B cell (primary cell): ENCODE data around the gene PREX1. TPM values are rescaled to one million over a fixed set of nuclear protein-coding genes. Genes with fewer than 3 reads are reported as not detected.

Experiments used
- ATAC-seq: fragments of 200-7000 bp; cut with Tn5 transposase; one replicate; pipeline ENCODE4 v1.10.0; 2021; ENCODE audit warnings: low read depth, mild to moderate bottlenecking, moderate number of reproducible peaks, moderate library complexity
- CTCF ChIA-PET: fragments of 350-600 bp; sonication (Branson Sonifier 250); formaldehyde crosslinking; loops from one replicate; lab custom pipeline; 2021; ENCODE audit warnings: antibody characterized with exemption, inconsistent platforms; lab: Charles Lee
- POLR2A ChIA-PET: fragments of 350-600 bp; sonication (Branson Sonifier 250); formaldehyde crosslinking; loops from one replicate; lab custom pipeline; 2021; ENCODE audit warnings: antibody characterized with exemption; lab: Charles Lee
- DNase-seq: peaks from one replicate; pipeline ENCODE4 v3.0.0; 2013
- H2AFZ ChIP-seq: 2 replicates; pipeline ENCODE4 v1.6.1; 2012; ENCODE audit warnings: mild to moderate bottlenecking, low read depth, low read length; ENCODE audit not compliant: insufficient read depth, poor library complexity, severe bottlenecking
- H3K27ac ChIP-seq, 2 donors: 1 replicate in 1 of 2; 2 replicates in 1 of 2; pipeline ENCODE4 v1.5.1; 2012 to 2013; ENCODE audit warnings: low read length in 2 of 2, mild to moderate bottlenecking in 2 of 2, moderate library complexity in 1 of 2
- H3K27me3 ChIP-seq, 4 experiments: fragments of 200-600 bp in 1 of 4; sonication (generic) in 1 of 4; replicated peaks in 1 of 4; 1 replicate in 2 of 4; 2 replicates in 2 of 4; pipeline versions ENCODE4 v1.6.1 to v1.7.0; 2013 to 2016; ENCODE audit warnings: low read length in 3 of 4, mild to moderate bottlenecking in 2 of 4, mixed read lengths in 1 of 4, moderate library complexity in 1 of 4; ENCODE audit not compliant: insufficient read depth in 4 of 4, control insufficient read depth in 3 of 4; ENCODE audit errors: control extremely low read depth in 1 of 4
- H3K36me3 ChIP-seq, 2 experiments: replicated peaks in 1 of 2; 1 replicate in 1 of 2; 2 replicates in 1 of 2; pipeline versions ENCODE4 v1.6.1 to v1.7.1; 2013; ENCODE audit warnings: low read length in 1 of 2; ENCODE audit not compliant: insufficient read depth in 2 of 2, control insufficient read depth in 1 of 2; ENCODE audit errors: control extremely low read depth in 1 of 2, extremely low read depth in 1 of 2
- H3K4me1 ChIP-seq, 2 donors: fragments of 200-600 bp in 1 of 2; sonication (generic) in 1 of 2; 1 replicate in 1 of 2; 2 replicates in 1 of 2; pipeline versions ENCODE4 v1.5.1 to v1.6.1; 2013 to 2017; ENCODE audit warnings: low read length in 2 of 2; ENCODE audit not compliant: control insufficient read depth in 2 of 2, insufficient read depth in 2 of 2
- H3K4me2 ChIP-seq: replicated peaks from 2 replicates; pipeline ENCODE3; 2012; ENCODE audit warnings: mild to moderate bottlenecking, low read depth, low read length; ENCODE audit not compliant: poor library complexity, severe bottlenecking
- H3K4me3 ChIP-seq, 5 experiments: fragments of 200-600 bp in 1 of 5; sonication (generic) in 1 of 5; 1 replicate in 3 of 5; 2 replicates in 2 of 5; pipeline versions ENCODE4 v1.5.1 to v1.7.0; 2011 to 2016; ENCODE audit warnings: low read length in 4 of 5, mild to moderate bottlenecking in 4 of 5, low read depth in 2 of 5, control low read depth in 1 of 5, moderate library complexity in 1 of 5; ENCODE audit not compliant: insufficient read depth in 1 of 5; ENCODE audit errors: control extremely low read depth in 1 of 5, extremely low read depth in 1 of 5
- H3K79me2 ChIP-seq: fragments of 200-600 bp; sonication (generic); one replicate; pipeline ENCODE4 v1.6.0; 2016; ENCODE audit warnings: low read length; ENCODE audit not compliant: control insufficient read depth, insufficient read depth
- H3K9ac ChIP-seq: fragments of 200-600 bp; sonication (generic); 2 replicates; pipeline ENCODE4 v1.6.1; 2017; ENCODE audit warnings: mild to moderate bottlenecking, low read length, moderate library complexity
- H3K9me3 ChIP-seq, 3 donors: one replicate each; pipeline versions ENCODE4 v1.6.1 to v1.7.1; 2013; ENCODE audit warnings: low read length in 2 of 3; ENCODE audit not compliant: control insufficient read depth in 2 of 3, insufficient read depth in 1 of 3; ENCODE audit errors: control extremely low read depth in 1 of 3
- H4K20me1 ChIP-seq: 2 replicates; pipeline ENCODE4 v1.6.0; 2012; ENCODE audit warnings: mild to moderate bottlenecking, low read length; ENCODE audit not compliant: insufficient read depth, control insufficient read depth, poor library complexity, severe bottlenecking
- H3K27ac Mint-ChIP-seq: one replicate; pipeline ENCODE4 v1.8.0; 2021; ENCODE audit warnings: mixed read lengths
- H3K27me3 Mint-ChIP-seq: one replicate; pipeline ENCODE4 v1.8.0; 2021; ENCODE audit warnings: mixed read lengths
- H3K4me1 Mint-ChIP-seq: one replicate; pipeline ENCODE4 v1.8.0; 2021; ENCODE audit warnings: mixed read lengths
- H3K4me3 Mint-ChIP-seq: one replicate; pipeline ENCODE4 v1.8.0; 2021; ENCODE audit warnings: mixed read lengths
- H3K9me3 Mint-ChIP-seq: one replicate; pipeline ENCODE4 v1.8.0; 2022; ENCODE audit warnings: mixed read lengths; ENCODE audit not compliant: insufficient read depth
- EZH2 ChIP-seq: IDR thresholded peaks from 2 replicates; pipeline ENCODE4 v1.6.1; 2012; ENCODE audit warnings: borderline replicate concordance, low read depth, mild to moderate bottlenecking, moderate library complexity, low read length; ENCODE audit not compliant: insufficient read depth, poor library complexity, severe bottlenecking
- WGBS: methylation state at CpG from one replicate; pipeline ENCODE4 v1.1.5; 2013; ENCODE audit warnings: missing lambda C conversion rate; ENCODE audit not compliant: insufficient coverage; 5-methylcytosine and 5-hydroxymethylcytosine counted together
- intact Hi-C: fragments of 100-400 bp; cut with micrococcal nuclease; formaldehyde crosslinking; loops from one replicate; pipeline ENCODE4 v1.10.0; 2022
- polyA plus RNA-seq: library from polyadenylated mRNA; depleted of rRNA; stranded (reverse); fragments of >200 nt; gene quantifications from 2 replicates; pipeline ENCODE4 v1.2.3, GENCODE V29; 2012
- total RNA-seq, 2 donors: library from RNA; stranded (reverse); fragments of 120-200 nt in 1 of 2; gene quantifications; 1 replicate in 1 of 2; 2 replicates in 1 of 2; pipeline versions ENCODE4 v1.2.3 to v1.2.4, GENCODE V29; 2013 to 2022
- TF ChIP-seq, protein P1 (sequence below): fragments of 200-600 bp; IDR thresholded peaks from one replicate; pipeline ENCODE4 v1.8.0; 2022; ENCODE audit warnings: antibody characterized with exemption, mild to moderate bottlenecking

PREX1 gene
- total and polyA plus RNA-seq, 2 donors (not counting 1 experiment from before 2014, with no cell fraction given) = 79.1 to 99.4 TPM

DNA sequence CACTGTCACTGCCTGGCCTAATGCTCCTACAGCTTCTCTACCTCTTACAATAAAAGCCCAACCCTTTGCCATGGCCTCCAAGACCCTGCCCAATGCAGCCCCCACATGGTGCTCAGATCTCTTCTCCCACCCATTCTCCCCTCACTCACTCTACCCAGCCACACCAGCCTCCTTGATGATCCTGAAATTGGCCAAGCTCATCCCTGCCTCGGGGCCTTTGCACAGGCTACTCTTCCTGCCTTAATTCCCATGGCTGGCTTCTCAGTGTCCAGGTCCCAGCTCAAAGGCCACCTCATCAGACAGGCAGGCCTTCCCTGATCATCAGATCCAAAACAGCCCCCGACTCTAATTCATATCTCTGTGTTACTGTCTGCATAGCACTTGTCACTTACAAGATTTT lies 25.6 kb downstream of the PREX1 start:
- no peaks in the 10 kb centered on the region for H3K9me3 Mint-ChIP-seq
- no peaks in the 10 kb centered on the region for H3K27me3 Mint-ChIP-seq
- H3K4me2 ChIP-seq = no peak overlapping the region
- H3K4me1 ChIP-seq = peaks cover 34 to 80% of the 10 kb centered on the region in 2 donors
- peaks cover 0 to 9% (median 6%) of the 10 kb centered on the region in 3 donors for H3K9me3 ChIP-seq
- no peak overlapping the region for H2AFZ ChIP-seq
- H3K4me1 Mint-ChIP-seq = peaks cover 89% of the 10 kb centered on the region
- DNase-seq (no peak), ATAC-seq (no peak)
- H3K9ac ChIP-seq = no peak overlapping the region
- no peak overlapping the region for H3K27ac ChIP-seq
- peaks cover 0 to 34% of the 10 kb centered on the region in 2 experiments for H3K36me3 ChIP-seq
- peaks cover 100% of the 10 kb centered on the region for H3K79me2 ChIP-seq
- intact Hi-C loops = no loop called here
- peaks cover 100% of the 10 kb centered on the region for H4K20me1 ChIP-seq
- no peak overlapping the region for H3K4me3 Mint-ChIP-seq
- ChIA-PET POLR2A (no interaction called here), CTCF (interaction anchor here (1.3 to 2.8 kb wide), 2 partner anchors 10 to 87 kb away, joined by 4 to 12 read pairs; no protein-coding TSS in a partner anchor)
- 97% methylated on average over 2 of the region's 2 CpGs for WGBS
- TF ChIP-seq, protein P1, sequence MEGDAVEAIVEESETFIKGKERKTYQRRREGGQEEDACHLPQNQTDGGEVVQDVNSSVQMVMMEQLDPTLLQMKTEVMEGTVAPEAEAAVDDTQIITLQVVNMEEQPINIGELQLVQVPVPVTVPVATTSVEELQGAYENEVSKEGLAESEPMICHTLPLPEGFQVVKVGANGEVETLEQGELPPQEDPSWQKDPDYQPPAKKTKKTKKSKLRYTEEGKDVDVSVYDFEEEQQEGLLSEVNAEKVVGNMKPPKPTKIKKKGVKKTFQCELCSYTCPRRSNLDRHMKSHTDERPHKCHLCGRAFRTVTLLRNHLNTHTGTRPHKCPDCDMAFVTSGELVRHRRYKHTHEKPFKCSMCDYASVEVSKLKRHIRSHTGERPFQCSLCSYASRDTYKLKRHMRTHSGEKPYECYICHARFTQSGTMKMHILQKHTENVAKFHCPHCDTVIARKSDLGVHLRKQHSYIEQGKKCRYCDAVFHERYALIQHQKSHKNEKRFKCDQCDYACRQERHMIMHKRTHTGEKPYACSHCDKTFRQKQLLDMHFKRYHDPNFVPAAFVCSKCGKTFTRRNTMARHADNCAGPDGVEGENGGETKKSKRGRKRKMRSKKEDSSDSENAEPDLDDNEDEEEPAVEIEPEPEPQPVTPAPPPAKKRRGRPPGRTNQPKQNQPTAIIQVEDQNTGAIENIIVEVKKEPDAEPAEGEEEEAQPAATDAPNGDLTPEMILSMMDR = no peak
- TF ChIP-seq EZH2 = no peak
- H3K27ac Mint-ChIP-seq = peak overlapping the region; percentile 17
- H3K27me3 ChIP-seq = no peaks in the 10 kb centered on the region
- H3K4me3 ChIP-seq = no peak overlapping the region

DNA sequence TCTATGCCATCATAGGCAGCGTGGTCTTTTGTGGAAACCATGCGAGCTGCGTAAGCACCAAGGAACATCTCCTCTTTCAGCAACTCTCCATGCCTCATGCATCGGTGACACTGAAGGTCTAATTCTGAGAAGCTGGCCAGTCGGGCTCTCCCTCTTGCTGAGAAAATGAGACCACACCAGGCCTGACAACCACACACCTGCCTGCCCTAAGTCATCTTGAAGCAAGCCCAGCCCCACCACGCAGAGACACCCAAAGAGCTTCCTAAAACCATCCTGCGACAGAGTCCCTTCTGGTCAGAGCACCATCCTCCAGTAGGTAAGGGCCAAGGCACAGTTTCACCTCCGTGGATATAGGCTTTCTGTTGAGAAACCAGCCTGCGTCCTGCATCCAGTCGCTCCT lies 26.6 kb downstream of the PREX1 start:
- no peak overlapping the region for H3K4me3 ChIP-seq
- TF ChIP-seq, protein P1 = no peak
- no peak for TF ChIP-seq EZH2
- H3K9me3 ChIP-seq = peaks cover 0 to 5% (median 0%) of the 10 kb centered on the region in 3 donors
- H3K4me2 ChIP-seq = no peak overlapping the region
- Mint-ChIP-seq H3K4me1 (peaks cover 84% of the 10 kb centered on the region), H3K4me3 (no peak overlapping the region), H3K27me3 (no peaks in the 10 kb centered on the region), H3K27ac (no peak overlapping the region), H3K9me3 (no peaks in the 10 kb centered on the region)
- no peak overlapping the region for H3K27ac ChIP-seq
- H3K27me3 ChIP-seq = no peaks in the 10 kb centered on the region
- H2AFZ ChIP-seq = no peak overlapping the region
- H3K4me1 ChIP-seq = peaks cover 36 to 79% of the 10 kb centered on the region in 2 donors
- H3K9ac ChIP-seq = no peak overlapping the region
- H3K79me2 ChIP-seq = peaks cover 92% of the 10 kb centered on the region
- peaks cover 98% of the 10 kb centered on the region for H4K20me1 ChIP-seq
- no peak for ATAC-seq
- 88% methylated on average over 10 of the region's 10 CpGs for WGBS
- ChIA-PET CTCF (interaction anchor here (1.1 to 2.8 kb wide), 3 partner anchors 9 to 180 kb away, joined by 3 to 12 read pairs (median 5); no protein-coding TSS in a partner anchor), POLR2A (interaction anchor here (0.7 kb wide), 2 partner anchors 9 to 114 kb away, joined by 3 read pairs; no protein-coding TSS in a partner anchor)
- intact Hi-C loops = no loop called here
- DNase-seq = no peak
- H3K36me3 ChIP-seq = peaks cover 0 to 27% of the 10 kb centered on the region in 2 experiments
